HepG2 (cell line): ENCODE data around the gene DNASE2. TPM values are rescaled to one million over a fixed set of nuclear protein-coding genes. Genes with fewer than 3 reads are reported as not detected.

Source experiments
- ASH2L ChIP-seq: fragments of 300-600, 200-600 bp; sonication (generic); IDR thresholded peaks from 2 replicates; pipeline ENCODE4 v1.7.0; 2017; ENCODE audit warnings: low read depth, mild to moderate bottlenecking, moderate library complexity, mixed read lengths, low read length; ENCODE audit not compliant: insufficient read length
- FOXA3 ChIP-seq: IDR thresholded peaks from 2 replicates; pipeline ENCODE4 v1.6.1; 2016; ENCODE audit warnings: missing genetic modification reagents, missing compliant biosample characterization
- RXRB ChIP-seq: IDR thresholded peaks from 2 replicates; pipeline ENCODE4 v1.6.1; 2016; ENCODE audit warnings: borderline replicate concordance, missing genetic modification reagents, missing compliant biosample characterization
- SAP130 ChIP-seq: IDR thresholded peaks from 2 replicates; pipeline ENCODE4 v1.6.1; 2016; ENCODE audit warnings: low read depth
- SNAI1 ChIP-seq: sonication (generic); formaldehyde crosslinking; IDR thresholded peaks from 2 replicates; pipeline ENCODE4 v1.5.0; 2020; ENCODE audit warnings: mild to moderate bottlenecking, missing genetic modification reagents, borderline replicate concordance
- TAF1 ChIP-seq: sonication (generic); formaldehyde crosslinking; IDR thresholded peaks from 2 replicates; pipeline ENCODE4 v1.4.0; 2020; ENCODE audit warnings: missing genetic modification reagents
- ZNF431 ChIP-seq: sonication (generic); formaldehyde crosslinking; IDR thresholded peaks from 2 replicates; pipeline ENCODE4 v1.9.0; 2022; ENCODE audit warnings: missing genetic modification reagents, low read depth, mild to moderate bottlenecking, borderline replicate concordance
- ZNF441 ChIP-seq: sonication (generic); formaldehyde crosslinking; IDR thresholded peaks from 2 replicates; pipeline ENCODE4 v1.7.0; 2021; ENCODE audit warnings: missing genetic modification reagents, borderline replicate concordance
- polyA plus RNA-seq, 8 experiments: library from polyadenylated mRNA; depleted of rRNA in 3 of 8; stranded (reverse) in 7 of 8; unstranded in 1 of 8; fragments of >200 nt; fragmentation: Illumina TruSeq in 4 of 8; extraction: Trizol in 4 of 8; gene quantifications; 2 replicates each; pipeline versions ENCODE4 v1.2.1 to v1.2.3, GENCODE V29; 2011 to 2016; ENCODE audit warnings: low read depth in 4 of 8, missing spikeins in 1 of 8, mixed read lengths in 1 of 8; ENCODE audit not compliant: insufficient read depth in 1 of 8
- total RNA-seq, 5 experiments: library from RNA; depleted of rRNA; stranded (reverse); fragments of >200 nt; fragmentation: Illumina TruSeq; extraction: Trizol; gene quantifications; 2 replicates each; pipeline ENCODE4 v1.2.3, GENCODE V29; 2016; ENCODE audit warnings: low read depth in 1 of 5
- TF ChIP-seq, protein P1 (sequence below): IDR thresholded peaks from 2 replicates; pipeline ENCODE4 v1.6.1; 2016
- TF ChIP-seq, protein P2 (sequence below): sonication (generic); formaldehyde crosslinking; IDR thresholded peaks from 2 replicates; pipeline ENCODE4 v1.4.0; 2020; ENCODE audit warnings: missing genetic modification reagents, borderline replicate concordance

DNASE2 gene
- total and polyA plus RNA-seq, 2 of the 13 experiments (the other 11 are each of a cell fraction or from before 2014, with no cell fraction given): 7.5 to 16.2 TPM

- TF ChIP-seq, protein P1, sequence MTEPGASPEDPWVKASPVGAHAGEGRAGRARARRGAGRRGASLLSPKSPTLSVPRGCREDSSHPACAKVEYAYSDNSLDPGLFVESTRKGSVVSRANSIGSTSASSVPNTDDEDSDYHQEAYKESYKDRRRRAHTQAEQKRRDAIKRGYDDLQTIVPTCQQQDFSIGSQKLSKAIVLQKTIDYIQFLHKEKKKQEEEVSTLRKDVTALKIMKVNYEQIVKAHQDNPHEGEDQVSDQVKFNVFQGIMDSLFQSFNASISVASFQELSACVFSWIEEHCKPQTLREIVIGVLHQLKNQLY: 0 out of 2 replicates have a peak, but pooled peaks have one; percentile 19
- TF ChIP-seq RXRB (CRISPR knock-in tag) (peak; percentile 16; the same call in 1 of the 2 replicates), SAP130 (CRISPR knock-in tag) (peak; percentile 59; the same call in 1 of the 2 replicates), ASH2L (no peak), ZNF431 (no peak), TAF1 (CRISPR knock-in tag) (no peak), SNAI1 (CRISPR knock-in tag) (no peak), FOXA3 (CRISPR knock-in tag) (peak; percentile 29; the same call in 1 of the 2 replicates), ZNF441 (CRISPR knock-in tag) (no peak)
- TF ChIP-seq, protein P2, sequence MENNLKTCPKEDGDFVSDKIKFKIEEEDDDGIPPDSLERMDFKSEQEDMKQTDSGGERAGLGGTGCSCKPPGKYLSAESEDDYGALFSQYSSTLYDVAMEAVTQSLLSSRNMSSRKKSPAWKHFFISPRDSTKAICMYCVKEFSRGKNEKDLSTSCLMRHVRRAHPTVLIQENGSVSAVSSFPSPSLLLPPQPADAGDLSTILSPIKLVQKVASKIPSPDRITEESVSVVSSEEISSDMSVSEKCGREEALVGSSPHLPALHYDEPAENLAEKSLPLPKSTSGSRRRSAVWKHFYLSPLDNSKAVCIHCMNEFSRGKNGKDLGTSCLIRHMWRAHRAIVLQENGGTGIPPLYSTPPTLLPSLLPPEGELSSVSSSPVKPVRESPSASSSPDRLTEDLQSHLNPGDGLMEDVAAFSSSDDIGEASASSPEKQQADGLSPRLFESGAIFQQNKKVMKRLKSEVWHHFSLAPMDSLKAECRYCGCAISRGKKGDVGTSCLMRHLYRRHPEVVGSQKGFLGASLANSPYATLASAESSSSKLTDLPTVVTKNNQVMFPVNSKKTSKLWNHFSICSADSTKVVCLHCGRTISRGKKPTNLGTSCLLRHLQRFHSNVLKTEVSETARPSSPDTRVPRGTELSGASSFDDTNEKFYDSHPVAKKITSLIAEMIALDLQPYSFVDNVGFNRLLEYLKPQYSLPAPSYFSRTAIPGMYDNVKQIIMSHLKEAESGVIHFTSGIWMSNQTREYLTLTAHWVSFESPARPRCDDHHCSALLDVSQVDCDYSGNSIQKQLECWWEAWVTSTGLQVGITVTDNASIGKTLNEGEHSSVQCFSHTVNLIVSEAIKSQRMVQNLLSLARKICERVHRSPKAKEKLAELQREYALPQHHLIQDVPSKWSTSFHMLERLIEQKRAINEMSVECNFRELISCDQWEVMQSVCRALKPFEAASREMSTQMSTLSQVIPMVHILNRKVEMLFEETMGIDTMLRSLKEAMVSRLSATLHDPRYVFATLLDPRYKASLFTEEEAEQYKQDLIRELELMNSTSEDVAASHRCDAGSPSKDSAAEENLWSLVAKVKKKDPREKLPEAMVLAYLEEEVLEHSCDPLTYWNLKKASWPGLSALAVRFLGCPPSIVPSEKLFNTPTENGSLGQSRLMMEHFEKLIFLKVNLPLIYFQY: no peak
These were observed 32.8 kb upstream of the DNASE2 start (continued) for GRCh38 chr19:12913851-12914690.
